Neural progenitor cell (in vitro differentiated cells): ENCODE data around the gene AANAT. TPM values are rescaled to one million over a fixed set of nuclear protein-coding genes. Genes with fewer than 3 reads are reported as not detected.

Source experiments
- DNase-seq: peaks from one replicate; pipeline ENCODE4 v3.0.0-alpha.2; 2016; ENCODE audit warnings: low spot score
- H2AFZ ChIP-seq: fragments of 200-600 bp; sonication (generic); replicated peaks from 2 replicates; pipeline ENCODE4 v1.6.1; 2016; ENCODE audit warnings: antibody characterized with exemption
- H3F3A ChIP-seq: fragments of 200-600 bp; sonication (generic); 2 replicates; pipeline ENCODE4 v1.6.1; 2016; ENCODE audit warnings: antibody characterized with exemption, low read depth
- H3K27ac ChIP-seq: fragments of 200-600 bp; sonication (generic); 2 replicates; pipeline ENCODE4 v1.5.1; 2016; ENCODE audit warnings: mild to moderate bottlenecking
- H3K27me3 ChIP-seq: fragments of 200-600 bp; sonication (generic); 2 replicates; pipeline ENCODE4 v1.6.1; 2016; ENCODE audit warnings: mild to moderate bottlenecking, moderate library complexity
- H3K36me3 ChIP-seq: fragments of 200-600 bp; sonication (generic); 2 replicates; pipeline ENCODE4 v1.5.1; 2016
- H3K4me1 ChIP-seq: fragments of 200-600 bp; sonication (generic); 2 replicates; pipeline ENCODE4 v1.6.1; 2016; ENCODE audit warnings: mixed run types
- H3K4me2 ChIP-seq: fragments of 200-600 bp; sonication (generic); 2 replicates; pipeline ENCODE4 v1.6.1; 2016
- H3K4me3 ChIP-seq: fragments of 200-600 bp; sonication (generic); 2 replicates; pipeline ENCODE4 v1.5.1; 2016
- H3K79me2 ChIP-seq: fragments of 200-600 bp; sonication (generic); 2 replicates; pipeline ENCODE4 v1.6.1; 2016; ENCODE audit warnings: low read depth
- H3K9ac ChIP-seq: fragments of 200-600 bp; sonication (generic); 2 replicates; pipeline ENCODE4 v1.6.1; 2016
- H3K9me3 ChIP-seq: fragments of 200-600 bp; sonication (generic); 2 replicates; pipeline ENCODE4 v1.5.1; 2016; ENCODE audit warnings: low read depth
- H4K20me1 ChIP-seq: fragments of 200-600 bp; sonication (generic); 2 replicates; pipeline ENCODE4 v1.6.1; 2016; ENCODE audit warnings: low read depth
- H3K27ac Mint-ChIP-seq: 3 replicates; pipeline ENCODE4 v1.8.0; 2021; ENCODE audit warnings: mixed read lengths
- H3K27me3 Mint-ChIP-seq: 2 replicates; pipeline ENCODE4 v1.8.0; 2022; ENCODE audit warnings: low read depth, mild to moderate bottlenecking, inconsistent platforms, moderate library complexity, mixed read lengths; ENCODE audit not compliant: insufficient read depth
- H3K36me3 Mint-ChIP-seq: 3 replicates; pipeline ENCODE4 v1.8.0; 2021; ENCODE audit warnings: mixed read lengths
- H3K4me1 Mint-ChIP-seq: 3 replicates; pipeline ENCODE4 v1.8.0; 2021; ENCODE audit warnings: mixed read lengths
- H3K4me3 Mint-ChIP-seq: 3 replicates; pipeline ENCODE4 v1.8.0; 2021; ENCODE audit warnings: mild to moderate bottlenecking, moderate library complexity, mixed read lengths
- H3K9me3 Mint-ChIP-seq: 3 replicates; pipeline ENCODE4 v1.8.0; 2020; ENCODE audit warnings: mixed read lengths
- CTCF ChIP-seq: fragments of 200-600 bp; sonication (generic); IDR thresholded peaks from 2 replicates; pipeline ENCODE4 v1.5.1; 2017; ENCODE audit warnings: antibody characterized with exemption, mild to moderate bottlenecking
- EZH2 ChIP-seq: fragments of 200-600 bp; sonication (generic); IDR thresholded peaks from 2 replicates; pipeline ENCODE4 v1.6.1; 2017; ENCODE audit warnings: antibody characterized with exemption, mild to moderate bottlenecking, moderate library complexity
- EZH2phosphoT487 ChIP-seq: fragments of 200-600 bp; sonication (generic); IDR thresholded peaks from 2 replicates; pipeline ENCODE4 v1.6.1; 2017; ENCODE audit warnings: antibody characterized with exemption
- total RNA-seq: library from RNA; depleted of rRNA; stranded (reverse); fragments of >200 nt; gene quantifications from 2 replicates; pipeline ENCODE4 v1.2.3, GENCODE V29; 2015; ENCODE audit warnings: low replicate concordance

The AANAT gene
- total RNA-seq, 1 donor from 2014 or later: not detected

GRCh38 chr17:76484228-76484725, 16.9 kb downstream of the AANAT start:
- H3K9me3 Mint-ChIP-seq: no peaks in the 10 kb centered on the region
- Histone ChIP-seq H3K79me2 (no peaks in the 10 kb centered on the region), H3K9ac (no peak overlapping the region), H4K20me1 (no peaks in the 10 kb centered on the region), H3K4me1 (no peaks in the 10 kb centered on the region), H3K9me3 (no peaks in the 10 kb centered on the region), H2AFZ (no peak overlapping the region), H3K4me2 (no peak overlapping the region), H3K27ac (no peak overlapping the region), H3K27me3 (no peaks in the 10 kb centered on the region), H3K4me3 (no peak overlapping the region), H3F3A (peaks cover 3% of the 10 kb centered on the region), H3K36me3 (no peaks in the 10 kb centered on the region)
- H3K36me3 Mint-ChIP-seq: no peaks in the 10 kb centered on the region
- TF ChIP-seq EZH2 (no peak), EZH2phosphoT487 (no peak), CTCF (no peak)
- DNase-seq: no peak
- H3K27me3 Mint-ChIP-seq: peaks cover 6% of the 10 kb centered on the region
- peaks cover 19% of the 10 kb centered on the region for H3K4me1 Mint-ChIP-seq
- H3K27ac Mint-ChIP-seq: no peak overlapping the region
- H3K4me3 Mint-ChIP-seq: no peak overlapping the region

GRCh38 chr17:76485569-76485968, 18.2 kb downstream of the AANAT start:
- Histone ChIP-seq H3K9ac (no peak overlapping the region), H3K4me1 (no peaks in the 10 kb centered on the region), H2AFZ (no peak overlapping the region), H3K27ac (no peak overlapping the region), H3K36me3 (no peaks in the 10 kb centered on the region), H3K79me2 (no peaks in the 10 kb centered on the region), H3K4me3 (no peak overlapping the region), H3K27me3 (no peaks in the 10 kb centered on the region), H4K20me1 (no peaks in the 10 kb centered on the region), H3K9me3 (no peaks in the 10 kb centered on the region), H3K4me2 (no peak overlapping the region), H3F3A (peaks cover 3% of the 10 kb centered on the region)
- TF ChIP-seq CTCF: no peak
- TF ChIP-seq EZH2phosphoT487: no peak
- no peak for TF ChIP-seq EZH2
- Mint-ChIP-seq H3K4me3 (no peak overlapping the region), H3K36me3 (no peaks in the 10 kb centered on the region), H3K9me3 (no peaks in the 10 kb centered on the region), H3K27me3 (peaks cover 6% of the 10 kb centered on the region), H3K4me1 (peaks cover 16% of the 10 kb centered on the region), H3K27ac (no peak overlapping the region)
- DNase-seq: no peak

GRCh38 chr17:76487451-76488192, 20.2 kb downstream of the AANAT start:
- no peak overlapping the region for H3K4me3 Mint-ChIP-seq
- no peaks in the 10 kb centered on the region for H3K27me3 ChIP-seq
- H3K9me3 Mint-ChIP-seq: no peaks in the 10 kb centered on the region
- no peak overlapping the region for H3K4me2 ChIP-seq
- H3K4me1 ChIP-seq: peaks cover 3% of the 10 kb centered on the region
- no peak overlapping the region for H3K27ac ChIP-seq
- no peaks in the 10 kb centered on the region for H3K36me3 Mint-ChIP-seq
- TF ChIP-seq CTCF: no peak
- TF ChIP-seq EZH2: no peak
- TF ChIP-seq EZH2phosphoT487: no peak
- no peaks in the 10 kb centered on the region for H4K20me1 ChIP-seq
- H2AFZ ChIP-seq: no peak overlapping the region
- H3K4me1 Mint-ChIP-seq: peaks cover 8% of the 10 kb centered on the region
- no peak for DNase-seq
- H3K27ac Mint-ChIP-seq: peak overlapping the region; percentile 63
- H3K9ac ChIP-seq: no peak overlapping the region
- no peak overlapping the region for H3K4me3 ChIP-seq
- H3K79me2 ChIP-seq: no peaks in the 10 kb centered on the region
- H3K27me3 Mint-ChIP-seq: peaks cover 6% of the 10 kb centered on the region
- H3K9me3 ChIP-seq: no peaks in the 10 kb centered on the region
- H3K36me3 ChIP-seq: no peaks in the 10 kb centered on the region
- no peaks in the 10 kb centered on the region for H3F3A ChIP-seq
